Stimulated activated naive B cell treated with anti-CD40 and anti-IgM and Interleukin-4, amounts not matched to agents 10 μg/mL and 1 μg/mL and 100 μg/mL, for 72 hours (primary cell): Measurements from ENCODE around the gene CCDC63.

Source experiments
- ATAC-seq, 2 donors: fragments of 150-1000 bp; cut with Tn5 transposase; replicated peaks; 2 replicates each; pipeline ENCODE4 v1.10.0; 2021; ENCODE audit warnings: moderate library complexity in 1 of 2
- DNase-seq: peaks from one replicate; pipeline ENCODE4 v3.0.0; 2021
- H3K27ac Mint-ChIP-seq: one replicate; pipeline ENCODE4 v1.8.0; 2022; ENCODE audit warnings: mild to moderate bottlenecking, mixed read lengths
- H3K27me3 Mint-ChIP-seq, 2 donors: one replicate each; pipeline ENCODE4 v1.8.0; 2022; ENCODE audit warnings: mixed read lengths in 2 of 2
- H3K36me3 Mint-ChIP-seq, 2 donors: one replicate each; pipeline ENCODE4 v1.8.0; 2022; ENCODE audit warnings: mixed read lengths in 2 of 2, mild to moderate bottlenecking in 1 of 2
- H3K4me1 Mint-ChIP-seq, 2 donors: one replicate each; pipeline ENCODE4 v1.8.0; 2022; ENCODE audit warnings: mixed read lengths in 2 of 2, mild to moderate bottlenecking in 1 of 2
- H3K4me3 Mint-ChIP-seq, 2 donors: one replicate each; pipeline ENCODE4 v1.8.0; 2022; ENCODE audit warnings: mild to moderate bottlenecking in 2 of 2, mixed read lengths in 2 of 2, moderate library complexity in 1 of 2
- H3K9me3 Mint-ChIP-seq, 2 donors: one replicate each; pipeline ENCODE4 v1.8.0; 2022; ENCODE audit warnings: mixed read lengths in 2 of 2, mild to moderate bottlenecking in 1 of 2

The CCDC63 gene

DNA sequence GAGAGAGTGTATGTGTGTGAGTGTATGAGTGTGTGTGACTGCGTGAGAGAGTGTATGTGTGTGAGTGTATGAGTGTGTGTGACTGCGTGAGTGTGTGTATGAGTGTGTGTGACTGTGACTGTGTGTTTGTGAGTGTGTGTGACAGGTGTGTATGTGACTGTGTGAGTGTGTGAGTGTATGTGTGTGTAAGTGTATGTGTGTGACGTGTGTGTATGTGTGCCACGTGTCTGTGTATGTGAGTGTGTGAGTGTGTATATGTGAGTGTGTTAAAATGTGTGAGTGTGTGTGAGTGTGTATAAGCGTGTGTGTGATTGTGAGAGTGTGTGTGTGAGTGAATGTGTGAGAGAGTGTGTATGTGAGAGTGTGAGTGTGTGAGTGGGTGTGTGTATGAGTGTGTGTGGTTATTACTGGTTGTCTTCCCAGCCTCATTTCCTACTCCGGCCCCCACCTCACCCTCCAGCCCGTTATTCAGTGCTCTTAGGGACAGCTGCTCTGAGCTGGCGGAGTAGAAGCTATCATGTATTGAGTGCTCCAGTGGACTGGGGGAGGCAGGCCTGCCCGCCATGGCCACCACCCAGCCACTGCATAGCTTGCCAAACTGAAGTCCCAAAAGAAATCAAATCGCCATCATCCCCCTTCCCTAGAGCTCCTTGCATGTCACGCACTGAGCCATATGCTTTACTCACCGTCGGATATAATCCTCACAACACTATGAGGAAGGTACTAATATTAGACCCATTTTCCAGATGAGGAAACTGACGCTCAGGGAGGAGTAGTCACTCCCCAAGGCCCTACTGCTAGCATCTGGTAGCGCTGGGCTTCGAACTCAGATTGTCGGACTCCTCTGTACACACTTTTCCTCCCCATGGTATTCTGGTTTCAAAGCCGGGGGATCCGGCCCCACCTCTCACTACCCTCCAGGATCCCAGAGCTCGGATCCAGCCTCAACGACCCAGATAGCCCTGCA lies 83.8 kb downstream of the CCDC63 start:
- Mint-ChIP-seq H3K27me3 (peaks cover 10 to 23% of the 10 kb centered on the region in 2 donors), H3K4me1 (no peaks in the 10 kb centered on the region), H3K9me3 (no peaks in the 10 kb centered on the region), H3K27ac (no peak overlapping the region), H3K4me3 (no peak overlapping the region), H3K36me3 (no peaks in the 10 kb centered on the region)
- no peak for DNase-seq
- no peak for ATAC-seq

DNA sequence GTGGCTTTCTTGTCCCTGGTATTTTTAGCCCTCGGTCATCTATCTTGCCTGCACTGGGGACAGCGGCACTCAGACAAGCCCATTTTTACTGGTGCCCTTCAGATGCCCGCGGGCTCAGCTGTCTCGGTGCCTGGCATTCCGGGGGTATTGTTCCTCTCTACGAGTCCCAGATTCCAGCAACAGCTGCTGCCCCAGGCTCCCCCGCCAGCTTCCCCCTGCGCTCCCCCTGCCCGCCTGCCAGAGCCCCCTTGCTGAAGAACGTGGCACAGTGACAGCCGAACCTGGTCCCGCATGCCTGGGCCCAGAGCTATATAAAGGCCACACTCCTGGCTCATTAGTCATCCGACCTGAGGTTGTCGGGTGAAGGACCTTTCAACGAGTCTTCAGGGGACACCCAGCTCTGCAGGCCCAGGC lies 84.5 kb downstream of the CCDC63 start:
- DNase-seq, result no peak
- Mint-ChIP-seq H3K27ac (no peak overlapping the region), H3K9me3 (no peaks in the 10 kb centered on the region), H3K4me3 (no peak overlapping the region), H3K27me3 (peaks cover 12 to 28% of the 10 kb centered on the region in 2 donors), H3K36me3 (no peaks in the 10 kb centered on the region), H3K4me1 (no peaks in the 10 kb centered on the region)
- no peak for ATAC-seq

DNA sequence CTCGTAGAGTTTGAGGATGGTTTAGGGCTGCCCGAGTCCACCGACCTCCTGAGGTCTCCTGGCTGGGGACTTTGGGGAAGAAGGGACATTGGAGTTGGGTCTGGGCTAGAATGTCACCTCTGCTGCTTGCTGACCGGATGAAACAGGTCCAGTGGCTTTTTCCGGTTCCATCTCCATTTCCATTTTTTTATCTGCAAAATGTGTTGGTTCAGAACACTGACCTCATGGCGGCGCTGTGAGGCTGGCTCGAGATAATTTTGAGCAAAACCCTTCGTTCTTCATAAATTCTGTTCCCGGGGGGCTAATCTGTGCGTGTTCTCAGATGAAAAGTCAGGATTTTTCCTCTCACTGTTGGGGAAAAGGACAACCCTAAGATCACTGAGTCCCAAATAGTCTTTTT lies 85.3 kb downstream of the CCDC63 start:
- ATAC-seq (no peak), DNase-seq (no peak)
- Mint-ChIP-seq H3K4me1 (peaks cover 1 to 2% of the 10 kb centered on the region in 2 donors), H3K36me3 (no peaks in the 10 kb centered on the region), H3K27ac (no peak overlapping the region), H3K9me3 (no peaks in the 10 kb centered on the region), H3K27me3 (peaks cover 18 to 36% of the 10 kb centered on the region in 2 donors), H3K4me3 (no peak overlapping the region)

DNA sequence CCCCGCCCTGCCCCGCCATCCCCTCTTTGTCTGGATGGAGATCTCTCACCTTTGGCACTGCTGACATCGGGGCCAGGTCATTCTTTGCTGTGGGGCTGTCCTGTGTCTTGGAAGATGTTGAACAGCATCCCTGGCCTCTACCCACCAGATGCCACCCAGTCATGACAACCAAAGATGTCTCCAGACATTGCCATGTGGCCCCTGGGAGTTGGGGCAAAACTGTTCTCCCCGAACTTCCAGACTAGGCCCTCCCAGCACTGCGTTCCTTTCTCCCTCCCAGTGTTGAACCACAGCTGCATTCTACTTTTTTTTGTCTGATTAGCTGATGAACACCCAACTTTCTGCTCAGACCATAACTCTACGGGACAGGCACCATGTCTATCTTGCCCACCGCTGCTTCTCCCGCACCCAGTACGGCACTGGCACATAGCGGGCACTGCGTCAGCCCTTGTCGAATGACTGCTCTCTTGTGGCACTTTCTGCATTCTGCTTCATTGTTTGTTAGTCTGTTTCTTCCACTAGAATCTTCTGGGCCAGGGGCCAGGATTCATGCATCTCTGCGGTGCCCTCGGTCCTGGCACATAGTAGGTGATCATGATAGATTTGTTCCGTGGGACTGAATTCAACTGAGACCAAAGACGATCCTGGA lies 86.7 kb downstream of the CCDC63 start:
- Mint-ChIP-seq H3K9me3 (no peaks in the 10 kb centered on the region), H3K4me1 (peaks cover 6 to 8% of the 10 kb centered on the region in 2 donors), H3K27me3 (peaks cover 23 to 42% of the 10 kb centered on the region in 2 donors), H3K27ac (no peak overlapping the region), H3K36me3 (no peaks in the 10 kb centered on the region), H3K4me3 (no peak overlapping the region)
- no peak for ATAC-seq
- no peak for DNase-seq

- H3K36me3 Mint-ChIP-seq, result no peaks in the 10 kb centered on the region
- ATAC-seq (no peak), DNase-seq (no peak)
- H3K27me3 Mint-ChIP-seq, result peaks cover 23 to 42% of the 10 kb centered on the region in 2 donors
- H3K27ac Mint-ChIP-seq, result peak overlapping the region; percentile 52
- H3K4me1 Mint-ChIP-seq, result peaks cover 6 to 8% of the 10 kb centered on the region in 2 donors
- no peaks in the 10 kb centered on the region for H3K9me3 Mint-ChIP-seq
- H3K4me3 Mint-ChIP-seq, result no peak overlapping the region
Observed at GRCh38 chr12:110934093-110934852, 87.5 kb downstream of the CCDC63 start.

- H3K4me3 Mint-ChIP-seq, result no peak overlapping the region
- no peak for DNase-seq
- no peak for ATAC-seq
- peaks cover 6 to 8% of the 10 kb centered on the region in 2 donors for H3K4me1 Mint-ChIP-seq
- peaks cover 23 to 44% of the 10 kb centered on the region in 2 donors for H3K27me3 Mint-ChIP-seq
- H3K27ac Mint-ChIP-seq, result no peak overlapping the region
- H3K9me3 Mint-ChIP-seq, result no peaks in the 10 kb centered on the region
- H3K36me3 Mint-ChIP-seq, result no peaks in the 10 kb centered on the region
Observed at GRCh38 chr12:110935588-110935987, 88.8 kb downstream of the CCDC63 start.

GRCh38 chr12:110936367-110937103 lies 89.7 kb downstream of the CCDC63 start:
- ATAC-seq, result no peak
- no peaks in the 10 kb centered on the region for H3K9me3 Mint-ChIP-seq
- peaks cover 29 to 50% of the 10 kb centered on the region in 2 donors for H3K27me3 Mint-ChIP-seq
- peaks cover 6 to 8% of the 10 kb centered on the region in 2 donors for H3K4me1 Mint-ChIP-seq
- DNase-seq, result no peak
- H3K27ac Mint-ChIP-seq, result no peak overlapping the region
- H3K4me3 Mint-ChIP-seq, result no peak overlapping the region
- H3K36me3 Mint-ChIP-seq, result no peaks in the 10 kb centered on the region

- no peaks in the 10 kb centered on the region for H3K36me3 Mint-ChIP-seq
- H3K4me3 Mint-ChIP-seq, result peak overlapping the region; percentile 21 to 53
- ATAC-seq (peak; percentile 47 to 56), DNase-seq (peak; percentile 14)
- H3K27ac Mint-ChIP-seq, result no peak overlapping the region
- H3K27me3 Mint-ChIP-seq, result peaks cover 34 to 54% of the 10 kb centered on the region in 2 donors
- H3K9me3 Mint-ChIP-seq, result no peaks in the 10 kb centered on the region
- H3K4me1 Mint-ChIP-seq, result peaks cover 6 to 8% of the 10 kb centered on the region in 2 donors
Observed at GRCh38 chr12:110937104-110937641, 90.4 kb downstream of the CCDC63 start.

DNA sequence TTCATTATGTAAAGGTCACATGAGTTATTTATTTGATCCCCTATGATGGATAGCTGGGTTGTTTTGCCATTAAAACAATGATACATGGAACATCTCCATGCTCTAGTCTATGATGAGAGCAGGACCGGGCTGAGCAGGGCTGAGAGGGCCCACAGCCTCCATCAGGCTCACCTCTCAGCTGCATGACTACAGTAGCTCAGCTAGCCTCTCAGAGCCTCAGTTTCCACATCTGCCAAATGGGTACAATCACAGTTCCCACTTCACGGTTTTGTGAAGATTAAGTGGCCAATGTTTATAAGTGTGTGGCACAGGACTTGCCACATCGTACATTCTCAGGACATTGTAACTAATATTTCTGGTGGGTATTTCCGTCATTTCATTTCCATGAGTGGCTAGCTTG lies 93.5 kb downstream of the CCDC63 start:
- H3K4me1 Mint-ChIP-seq, result peaks cover 6 to 8% of the 10 kb centered on the region in 2 donors
- H3K36me3 Mint-ChIP-seq, result no peaks in the 10 kb centered on the region
- H3K9me3 Mint-ChIP-seq, result peaks cover 0 to 4% of the 10 kb centered on the region in 2 donors
- H3K4me3 Mint-ChIP-seq, result no peak overlapping the region
- H3K27me3 Mint-ChIP-seq, result peaks cover 32 to 46% of the 10 kb centered on the region in 2 donors
- H3K27ac Mint-ChIP-seq, result no peak overlapping the region
- DNase-seq, result no peak
- no peak for ATAC-seq

- Mint-ChIP-seq H3K9me3 (peaks cover 4% of the 10 kb centered on the region in 2 donors), H3K4me1 (peaks cover 6 to 8% of the 10 kb centered on the region in 2 donors), H3K27me3 (peaks cover 32 to 41% of the 10 kb centered on the region in 2 donors), H3K4me3 (no peak overlapping the region), H3K27ac (no peak overlapping the region), H3K36me3 (no peaks in the 10 kb centered on the region)
- DNase-seq (no peak), ATAC-seq (no peak)
Observed at GRCh38 chr12:110940933-110941332, 94.1 kb downstream of the CCDC63 start.

DNA sequence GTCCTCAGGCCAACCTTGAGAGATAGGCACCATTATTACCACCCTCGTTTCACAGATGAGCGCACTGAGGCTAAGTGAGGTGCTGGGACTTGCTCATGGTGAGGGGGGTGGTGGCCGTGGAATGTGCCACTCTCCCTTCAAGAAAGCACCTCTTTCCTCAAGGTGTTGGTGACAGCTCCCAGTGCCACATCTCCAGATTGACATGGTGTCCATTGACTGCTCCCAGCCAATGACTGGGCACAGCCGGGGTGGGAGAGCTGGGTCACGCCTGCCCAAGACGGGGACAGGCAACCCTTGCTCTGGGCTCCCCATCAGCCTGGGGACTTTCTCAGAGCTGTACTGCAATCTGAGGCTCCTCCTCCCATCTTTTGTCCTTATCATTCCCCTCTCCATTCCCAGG lies 94.6 kb downstream of the CCDC63 start:
- Mint-ChIP-seq H3K27ac (no peak overlapping the region), H3K4me1 (peaks cover 6 to 8% of the 10 kb centered on the region in 2 donors), H3K4me3 (no peak overlapping the region), H3K9me3 (peaks cover 6 to 7% of the 10 kb centered on the region in 2 donors), H3K27me3 (peaks cover 30 to 37% of the 10 kb centered on the region in 2 donors), H3K36me3 (no peaks in the 10 kb centered on the region)
- ATAC-seq (no peak), DNase-seq (no peak)

DNA sequence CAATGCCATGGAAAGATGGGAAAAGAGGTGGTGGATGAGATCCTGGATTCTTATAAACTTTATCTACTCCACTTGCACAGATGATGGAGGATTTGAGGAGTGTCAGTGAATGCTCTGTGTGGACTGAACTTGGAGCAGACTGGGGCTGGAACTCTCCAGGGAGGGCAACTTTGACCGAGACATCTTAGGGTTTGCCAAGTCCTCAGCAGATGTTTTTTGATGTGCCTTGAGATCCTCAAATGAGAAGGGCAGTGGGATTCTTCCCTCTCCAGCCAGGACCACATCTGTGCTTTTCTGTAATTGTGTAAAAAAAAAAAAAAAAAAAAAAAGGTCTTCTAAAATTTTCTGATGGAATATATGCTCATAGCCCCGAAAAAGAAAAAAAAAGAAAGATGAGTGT lies 96.6 kb downstream of the CCDC63 start:
- H3K27ac Mint-ChIP-seq, result no peak overlapping the region
- ATAC-seq, result no peak

DNA sequence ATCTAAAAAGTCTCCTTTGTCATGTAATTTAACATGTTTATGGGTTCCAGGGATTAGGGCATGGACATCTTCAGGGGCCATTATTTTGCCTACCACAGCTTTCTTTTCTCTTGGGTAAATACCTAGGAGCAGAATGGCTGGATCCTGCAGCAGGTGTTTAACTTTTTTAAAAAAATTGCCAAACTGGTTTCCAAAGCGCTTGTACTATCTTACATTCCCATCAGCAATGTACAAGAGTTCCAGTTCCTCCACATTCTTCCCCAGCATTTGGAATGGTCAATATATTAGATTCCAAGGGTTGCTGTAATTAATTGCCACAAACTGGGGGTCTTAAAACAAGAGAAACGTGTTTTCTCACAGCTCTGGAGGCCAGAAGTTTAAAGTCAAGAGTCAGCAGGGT lies 101.3 kb downstream of the CCDC63 start:
- DNase-seq, result no peak
- Mint-ChIP-seq H3K27me3 (peaks cover 4 to 20% of the 10 kb centered on the region in 2 donors), H3K4me3 (no peak overlapping the region), H3K27ac (no peak overlapping the region), H3K9me3 (peaks cover 8 to 15% of the 10 kb centered on the region in 2 donors), H3K4me1 (no peaks in the 10 kb centered on the region), H3K36me3 (no peaks in the 10 kb centered on the region)
- no peak for ATAC-seq

More for the DNA sequence above, 96.6 kb downstream of the CCDC63 start:
- H3K4me1 Mint-ChIP-seq, result no peaks in the 10 kb centered on the region
- no peak overlapping the region for H3K4me3 Mint-ChIP-seq
- peaks cover 8 to 13% of the 10 kb centered on the region in 2 donors for H3K9me3 Mint-ChIP-seq
- DNase-seq, result no peak
- no peaks in the 10 kb centered on the region for H3K36me3 Mint-ChIP-seq
- H3K27me3 Mint-ChIP-seq, result peaks cover 20 to 24% of the 10 kb centered on the region in 2 donors
